HG02885 (cell line): ENCODE measurements around the gene SLC6A12.
"Not testable (repeated sequence)": the region's sequence is repeated elsewhere in the genome, so short reads cannot be mapped to it uniquely, and the experiment has no call there.

Experiments used
- ATAC-seq: cut with Tn5 transposase; IDR thresholded peaks from one replicate; pipeline ENCODE4 v1.9.1; 2021; ENCODE audit warnings: mild to moderate bottlenecking; ENCODE audit not compliant: unreplicated experiment, poor library complexity

SLC6A12 gene

GRCh38 chr12:235967-236366 lies 22.0 kb upstream of the SLC6A12 start:
- ATAC-seq, result not testable (repeated sequence)

- ATAC-seq, result no peak
Measured at GRCh38 chr12:234891-235415, 21.0 kb upstream of the SLC6A12 start.

GRCh38 chr12:234019-234418 lies 20.1 kb upstream of the SLC6A12 start:
- ATAC-seq, result no peak

GRCh38 chr12:233615-233968 lies 19.6 kb upstream of the SLC6A12 start:
- ATAC-seq, result no peak

GRCh38 chr12:232731-233614 lies 19.0 kb upstream of the SLC6A12 start:
- no peak for ATAC-seq

- no peak for ATAC-seq
Measured at GRCh38 chr12:230925-231671, 17.1 kb upstream of the SLC6A12 start.

- no peak for ATAC-seq
Measured at GRCh38 chr12:229441-230191, 15.7 kb upstream of the SLC6A12 start.

GRCh38 chr12:228846-229200 lies 14.9 kb upstream of the SLC6A12 start:
- no peak for ATAC-seq

GRCh38 chr12:227923-228845 lies 14.2 kb upstream of the SLC6A12 start:
- ATAC-seq, result no peak

- no peak for ATAC-seq
Measured at GRCh38 chr12:227286-227915, 13.4 kb upstream of the SLC6A12 start.

- no peak for ATAC-seq
Measured at GRCh38 chr12:226401-226800, 12.4 kb upstream of the SLC6A12 start.

GRCh38 chr12:225012-225411 lies 11.1 kb upstream of the SLC6A12 start:
- ATAC-seq, result no peak

GRCh38 chr12:224330-224729 lies 10.4 kb upstream of the SLC6A12 start:
- ATAC-seq, result no peak

- ATAC-seq, result no peak
Measured at GRCh38 chr12:223841-224240, 9.9 kb upstream of the SLC6A12 start.

- no peak for ATAC-seq
Measured at GRCh38 chr12:221736-222135, 7.8 kb upstream of the SLC6A12 start.

GRCh38 chr12:220946-221550 lies 7.1 kb upstream of the SLC6A12 start:
- ATAC-seq, result no peak

GRCh38 chr12:220491-220890 lies 6.5 kb upstream of the SLC6A12 start:
- no peak for ATAC-seq

GRCh38 chr12:219891-220352 lies 6.0 kb upstream of the SLC6A12 start:
- ATAC-seq, result peak; percentile 82
